Fibroblast of pulmonary artery (primary cell): ENCODE results near the gene F10.

Experiments used
- DNase-seq: peaks from one replicate; pipeline ENCODE4 v3.0.0-alpha.2; 2010; ENCODE audit warnings: low read depth
- H3K4me3 ChIP-seq: replicated peaks from 2 replicates; pipeline ENCODE4 v1.5.1; 2011; ENCODE audit warnings: low read depth, mild to moderate bottlenecking, control low read depth, low read length, moderate library complexity
- TF ChIP-seq, protein P1 (sequence below): IDR thresholded peaks from 2 replicates; pipeline ENCODE4 v1.5.1; 2011; ENCODE audit warnings: mild to moderate bottlenecking, control low read depth, low read length, inconsistent platforms; ENCODE audit errors: missing control alignments

The F10 gene

DNA sequence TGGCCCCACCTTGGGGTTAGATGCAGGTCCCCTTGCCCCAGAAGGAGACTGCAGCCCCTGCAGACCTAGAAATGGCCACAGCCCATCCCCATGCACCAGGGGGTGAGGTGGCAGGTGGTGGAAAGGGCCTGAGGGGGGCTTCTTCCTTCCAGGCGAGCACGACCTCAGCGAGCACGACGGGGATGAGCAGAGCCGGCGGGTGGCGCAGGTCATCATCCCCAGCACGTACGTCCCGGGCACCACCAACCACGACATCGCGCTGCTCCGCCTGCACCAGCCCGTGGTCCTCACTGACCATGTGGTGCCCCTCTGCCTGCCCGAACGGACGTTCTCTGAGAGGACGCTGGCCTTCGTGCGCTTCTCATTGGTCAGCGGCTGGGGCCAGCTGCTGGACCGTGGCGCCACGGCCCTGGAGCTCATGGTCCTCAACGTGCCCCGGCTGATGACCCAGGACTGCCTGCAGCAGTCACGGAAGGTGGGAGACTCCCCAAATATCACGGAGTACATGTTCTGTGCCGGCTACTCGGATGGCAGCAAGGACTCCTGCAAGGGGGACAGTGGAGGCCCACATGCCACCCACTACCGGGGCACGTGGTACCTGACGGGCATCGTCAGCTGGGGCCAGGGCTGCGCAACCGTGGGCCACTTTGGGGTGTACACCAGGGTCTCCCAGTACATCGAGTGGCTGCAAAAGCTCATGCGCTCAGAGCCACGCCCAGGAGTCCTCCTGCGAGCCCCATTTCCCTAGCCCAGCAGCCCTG is 4.2 kb upstream of the F10 start:
- H3K4me3 ChIP-seq: no peak overlapping the region
- TF ChIP-seq, protein P1, sequence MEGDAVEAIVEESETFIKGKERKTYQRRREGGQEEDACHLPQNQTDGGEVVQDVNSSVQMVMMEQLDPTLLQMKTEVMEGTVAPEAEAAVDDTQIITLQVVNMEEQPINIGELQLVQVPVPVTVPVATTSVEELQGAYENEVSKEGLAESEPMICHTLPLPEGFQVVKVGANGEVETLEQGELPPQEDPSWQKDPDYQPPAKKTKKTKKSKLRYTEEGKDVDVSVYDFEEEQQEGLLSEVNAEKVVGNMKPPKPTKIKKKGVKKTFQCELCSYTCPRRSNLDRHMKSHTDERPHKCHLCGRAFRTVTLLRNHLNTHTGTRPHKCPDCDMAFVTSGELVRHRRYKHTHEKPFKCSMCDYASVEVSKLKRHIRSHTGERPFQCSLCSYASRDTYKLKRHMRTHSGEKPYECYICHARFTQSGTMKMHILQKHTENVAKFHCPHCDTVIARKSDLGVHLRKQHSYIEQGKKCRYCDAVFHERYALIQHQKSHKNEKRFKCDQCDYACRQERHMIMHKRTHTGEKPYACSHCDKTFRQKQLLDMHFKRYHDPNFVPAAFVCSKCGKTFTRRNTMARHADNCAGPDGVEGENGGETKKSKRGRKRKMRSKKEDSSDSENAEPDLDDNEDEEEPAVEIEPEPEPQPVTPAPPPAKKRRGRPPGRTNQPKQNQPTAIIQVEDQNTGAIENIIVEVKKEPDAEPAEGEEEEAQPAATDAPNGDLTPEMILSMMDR: no peak
- DNase-seq: no peak

DNA sequence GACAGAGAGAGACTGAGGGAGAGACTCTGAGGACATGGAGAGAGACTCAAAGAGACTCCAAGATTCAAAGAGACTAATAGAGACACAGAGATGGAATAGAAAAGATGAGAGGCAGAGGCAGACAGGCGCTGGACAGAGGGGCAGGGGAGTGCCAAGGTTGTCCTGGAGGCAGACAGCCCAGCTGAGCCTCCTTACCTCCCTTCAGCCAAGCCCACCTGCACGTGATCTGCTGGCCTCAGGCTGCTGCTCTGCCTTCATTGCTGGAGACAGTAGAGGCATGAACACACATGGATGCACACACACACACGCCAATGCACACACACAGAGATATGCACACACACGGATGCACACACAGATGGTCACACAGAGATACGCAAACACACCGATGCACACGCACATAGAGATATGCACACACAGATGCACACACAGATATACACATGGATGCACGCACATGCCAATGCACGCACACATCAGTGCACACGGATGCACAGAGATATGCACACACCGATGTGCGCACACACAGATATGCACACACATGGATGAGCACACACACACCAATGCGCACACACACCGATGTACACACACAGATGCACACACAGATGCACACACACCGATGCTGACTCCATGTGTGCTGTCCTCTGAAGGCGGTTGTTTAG is 3.3 kb upstream of the F10 start:
- no peak for DNase-seq
- TF ChIP-seq, protein P1: no peak

DNA sequence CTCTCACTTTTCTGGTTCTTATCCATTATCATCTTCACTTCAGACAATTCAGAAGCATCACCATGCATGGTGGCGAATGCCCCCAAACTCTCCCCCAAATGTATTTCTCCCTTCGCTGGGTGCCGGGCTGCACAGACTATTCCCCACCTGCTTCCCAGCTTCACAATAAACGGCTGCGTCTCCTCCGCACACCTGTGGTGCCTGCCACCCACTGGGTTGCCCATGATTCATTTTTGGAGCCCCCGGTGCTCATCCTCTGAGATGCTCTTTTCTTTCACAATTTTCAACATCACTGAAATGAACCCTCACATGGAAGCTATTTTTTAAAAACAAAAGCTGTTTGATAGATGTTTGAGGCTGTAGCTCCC is 2.8 kb upstream of the F10 start:
- H3K4me3 ChIP-seq: no peak overlapping the region
- no peak for DNase-seq
- TF ChIP-seq, protein P1: no peak

More for the DNA sequence above, 3.3 kb upstream of the F10 start:
- H3K4me3 ChIP-seq: no peak overlapping the region

DNA sequence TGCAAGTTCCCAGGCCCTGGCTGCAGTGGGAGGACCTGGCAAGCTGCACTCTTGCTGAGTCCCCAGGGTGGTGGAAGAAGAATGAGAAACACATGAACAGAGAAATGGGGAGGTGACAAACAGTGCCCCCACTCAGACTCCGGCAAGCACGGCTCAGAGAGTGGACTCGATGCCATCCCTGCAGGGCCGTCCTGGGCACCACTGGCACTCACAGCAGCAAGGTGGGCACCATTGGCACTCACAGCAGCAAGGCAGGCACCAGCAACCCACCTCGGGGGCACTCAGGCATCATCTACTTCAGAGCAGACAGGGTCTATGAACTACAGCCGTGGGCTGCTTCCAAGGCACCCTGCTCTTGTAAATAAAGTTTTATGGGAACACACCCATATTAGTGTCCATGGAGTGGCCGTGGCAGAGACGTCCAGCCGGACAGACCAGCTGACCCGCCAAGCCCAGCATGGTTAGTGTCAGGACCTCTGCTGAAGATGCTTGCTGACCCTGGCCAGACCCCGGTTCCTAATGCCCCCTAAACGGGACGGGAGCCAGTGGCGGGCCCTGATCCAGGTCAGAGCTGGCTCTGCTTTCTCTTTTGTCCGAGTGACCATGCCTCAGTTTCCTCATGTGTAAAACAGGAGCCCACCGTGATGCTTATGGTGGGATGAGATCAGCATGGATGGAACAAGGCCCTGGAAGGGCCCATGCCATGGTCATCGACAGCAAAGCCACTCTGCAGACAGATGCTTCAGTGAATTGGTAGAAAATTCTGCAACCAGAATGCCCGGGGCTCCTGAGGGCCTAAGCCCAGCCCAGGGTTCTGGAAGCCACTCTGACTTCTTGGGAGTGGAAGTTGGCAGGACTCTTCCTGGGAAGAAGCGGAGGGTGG is 2.1 kb upstream of the F10 start:
- DNase-seq: no peak
- H3K4me3 ChIP-seq: no peak overlapping the region
- TF ChIP-seq, protein P1: no peak

DNA sequence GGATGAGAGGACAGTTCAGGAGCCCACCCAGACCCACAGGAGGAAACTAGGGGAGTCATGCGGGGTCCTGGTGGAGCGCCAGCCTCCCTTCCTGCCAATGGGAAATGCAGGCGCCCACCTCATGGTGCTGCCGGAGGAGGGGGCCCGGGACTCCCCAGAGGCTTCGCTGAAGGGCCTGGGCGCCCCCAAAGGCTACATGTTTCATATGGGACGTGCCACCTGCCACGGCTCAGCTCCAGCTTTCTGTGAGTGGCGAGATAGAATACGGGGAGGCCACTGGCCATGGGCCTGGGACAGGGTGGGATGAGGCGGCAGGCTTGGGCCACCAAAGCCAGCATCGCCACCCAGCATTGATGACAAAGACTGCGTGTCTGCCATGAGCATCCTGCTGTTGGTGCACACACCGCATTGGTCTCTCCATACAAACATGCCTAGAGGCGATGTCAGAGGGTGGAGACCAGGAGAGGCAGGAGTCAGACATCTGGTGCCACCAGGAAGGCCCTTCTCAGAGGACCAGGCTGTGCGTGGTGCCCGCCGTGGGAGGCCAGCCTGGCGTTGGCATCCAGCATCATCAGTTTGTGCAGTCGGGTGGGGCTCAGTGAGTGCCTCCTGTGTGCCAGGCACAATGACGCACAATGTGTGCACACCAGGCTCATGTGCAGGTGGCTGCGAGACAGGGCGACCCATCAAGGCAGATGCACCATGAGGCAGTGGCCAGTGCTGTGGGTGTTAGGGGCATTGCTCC is 1.2 kb upstream of the F10 start:
- TF ChIP-seq, protein P1: no peak
- no peak for DNase-seq
- H3K4me3 ChIP-seq: no peak overlapping the region

DNA sequence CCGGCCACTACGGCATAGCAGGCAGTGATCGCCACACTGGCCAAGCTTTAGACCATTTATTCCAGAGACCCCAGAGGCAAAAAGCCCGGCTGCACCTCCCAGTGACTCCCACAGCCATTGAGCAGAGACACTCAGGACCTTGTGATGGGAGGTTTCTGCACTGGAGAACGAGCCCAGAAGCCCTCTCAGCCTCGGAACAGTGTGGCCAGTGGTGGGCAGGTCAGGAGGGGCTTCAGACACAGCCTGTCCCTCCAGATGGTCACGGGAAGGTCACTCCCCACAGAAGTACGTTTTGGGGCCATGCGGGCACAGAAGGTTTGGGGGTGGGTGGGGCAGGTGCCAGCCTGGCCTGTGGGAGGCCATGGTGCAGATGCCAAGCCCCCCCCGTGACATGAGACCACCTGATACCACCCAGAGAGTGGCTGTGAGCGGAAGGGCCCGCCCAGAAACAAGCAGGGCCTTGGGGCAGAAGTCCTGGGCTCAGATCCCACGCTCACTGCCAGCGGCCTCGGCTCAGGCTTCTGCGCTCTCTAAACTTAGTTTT is 599 bp upstream of the F10 start:
- DNase-seq: no peak
- TF ChIP-seq, protein P1: no peak
- H3K4me3 ChIP-seq: no peak overlapping the region
